IMR-90 (cell line): ENCODE measurements around the gene FBXW5. TPM values are rescaled to one million over a fixed set of nuclear protein-coding genes. Genes with fewer than 3 reads are reported as not detected.

Experiments used
- ATAC-seq: fragments of 200-7000 bp; cut with Tn5 transposase; 2 replicates; pipeline ENCODE4 v1.9.1; 2020; ENCODE audit warnings: low read depth, mild to moderate bottlenecking, moderate library complexity
- BruUV-seq: library from RNA; stranded (reverse); fragments of 400-500 nt; replicated peaks from 2 replicates; lab custom pipeline; 2021; lab: Mats Ljungman, UMichigan
- CTCF ChIA-PET: fragments of 300-600 bp; formaldehyde crosslinking; extraction: SDS; loops from one replicate; lab custom pipeline; 2021; ENCODE audit warnings: antibody characterized with exemption; lab: Yijun Ruan, JAX
- POLR2A ChIA-PET: fragments of 300-600 bp; sonication (Branson Sonifier 250); formaldehyde crosslinking; loops from one replicate; lab custom pipeline; 2022; ENCODE audit warnings: antibody characterized with exemption; ENCODE audit not compliant: unreplicated experiment; lab: Charles Lee
- DNase-seq: peaks from one replicate; pipeline ENCODE4 v3.0.0; 2013
- H2AFZ ChIP-seq: replicated peaks from 2 replicates; pipeline ENCODE3; 2013; ENCODE audit warnings: low read length, mild to moderate bottlenecking; ENCODE audit not compliant: poor library complexity
- H2AK5ac ChIP-seq: 2 replicates; pipeline ENCODE4 v1.6.1; 2013; ENCODE audit warnings: low read depth, low read length, inconsistent platforms
- H2AK9ac ChIP-seq: replicated peaks from 2 replicates; pipeline ENCODE3; 2013; ENCODE audit warnings: mild to moderate bottlenecking, low read depth, low read length, moderate library complexity; ENCODE audit not compliant: poor library complexity
- H2BK120ac ChIP-seq: 2 replicates; pipeline ENCODE4 v1.6.1; 2013; ENCODE audit warnings: low read depth, low read length, inconsistent platforms
- H2BK15ac ChIP-seq: 3 replicates; pipeline ENCODE4 v1.6.1; 2013; ENCODE audit warnings: low read depth, low read length, inconsistent platforms
- H2BK20ac ChIP-seq: 2 replicates; pipeline ENCODE4 v1.6.1; 2013; ENCODE audit warnings: low read depth, mild to moderate bottlenecking, inconsistent platforms, low read length, moderate library complexity
- H2BK5ac ChIP-seq: 2 replicates; pipeline ENCODE4 v1.6.1; 2013; ENCODE audit warnings: mild to moderate bottlenecking, low read depth, low read length, inconsistent platforms; ENCODE audit not compliant: poor library complexity, severe bottlenecking
- H3K14ac ChIP-seq: replicated peaks from 2 replicates; pipeline ENCODE4 v1.6.1; 2013; ENCODE audit warnings: low read depth, low read length, inconsistent platforms
- H3K18ac ChIP-seq: 2 replicates; pipeline ENCODE4 v1.6.1; 2013; ENCODE audit warnings: low read depth, low read length, control low read depth
- H3K23ac ChIP-seq: 2 replicates; pipeline ENCODE4 v1.6.1; 2013; ENCODE audit warnings: low read depth, low read length, inconsistent platforms
- H3K27ac ChIP-seq: 2 replicates; pipeline ENCODE4 v1.5.1; 2013; ENCODE audit warnings: mild to moderate bottlenecking, control low read depth, low read length; ENCODE audit not compliant: insufficient read depth
- H3K27me3 ChIP-seq: 2 replicates; pipeline ENCODE4 v1.6.1; 2013; ENCODE audit warnings: low read length; ENCODE audit not compliant: control insufficient read depth, insufficient read depth
- H3K36me3 ChIP-seq: 2 replicates; pipeline ENCODE4 v1.6.1; 2013; ENCODE audit warnings: low read length, mixed read lengths; ENCODE audit not compliant: control insufficient read depth, insufficient read depth
- H3K4ac ChIP-seq: 2 replicates; pipeline ENCODE4 v1.6.1; 2013; ENCODE audit warnings: low read depth, low read length, inconsistent platforms
- H3K4me1 ChIP-seq: 2 replicates; pipeline ENCODE4 v1.6.1; 2013; ENCODE audit warnings: low read length, mixed read lengths; ENCODE audit not compliant: control insufficient read depth, insufficient read depth
- H3K4me2 ChIP-seq: 2 replicates; pipeline ENCODE4 v1.6.1; 2013; ENCODE audit warnings: low read depth, mild to moderate bottlenecking, control low read depth, low read length, moderate library complexity
- H3K4me3 ChIP-seq: 2 replicates; pipeline ENCODE4 v1.5.1; 2013; ENCODE audit warnings: low read depth, mild to moderate bottlenecking, control low read depth, low read length, moderate library complexity; ENCODE audit not compliant: insufficient read depth
- H3K56ac ChIP-seq: 2 replicates; pipeline ENCODE4 v1.6.1; 2013; ENCODE audit warnings: low read length, inconsistent platforms; ENCODE audit not compliant: insufficient read depth; ENCODE audit errors: extremely low read depth
- H3K79me1 ChIP-seq, 2 experiments: 2 replicates each; pipeline ENCODE4 v1.6.1; 2013; ENCODE audit warnings: low read length in 2 of 2, inconsistent platforms in 1 of 2, low read depth in 1 of 2
- H3K9ac ChIP-seq: 2 replicates; pipeline ENCODE4 v1.6.1; 2013; ENCODE audit warnings: low read depth, low read length, control low read depth
- H3K9me1 ChIP-seq: 2 replicates; pipeline ENCODE4 v1.6.1; 2013; ENCODE audit warnings: low read length, inconsistent platforms; ENCODE audit not compliant: insufficient read depth
- H3K9me3 ChIP-seq: 2 replicates; pipeline ENCODE4 v1.6.1; 2013; ENCODE audit warnings: low read length; ENCODE audit not compliant: control insufficient read depth, insufficient read depth
- H4K20me1 ChIP-seq: 2 replicates; pipeline ENCODE4 v1.6.1; 2013; ENCODE audit warnings: low read length, inconsistent platforms; ENCODE audit not compliant: insufficient read depth
- H4K5ac ChIP-seq: 2 replicates; pipeline ENCODE4 v1.6.1; 2013; ENCODE audit warnings: mild to moderate bottlenecking, low read depth, low read length, control low read depth
- H4K8ac ChIP-seq, 2 experiments: 2 replicates each; pipeline ENCODE4 v1.6.1; 2013; ENCODE audit warnings: low read depth in 2 of 2, low read length in 2 of 2, control low read depth in 1 of 2, inconsistent platforms in 1 of 2
- H4K91ac ChIP-seq: 2 replicates; pipeline ENCODE4 v1.6.1; 2013; ENCODE audit warnings: low read depth, low read length, inconsistent platforms; ENCODE audit not compliant: insufficient read depth
- FOS ChIP-seq: fragments of 150-350 bp; IDR thresholded peaks from 2 replicates; pipeline ENCODE4 v1.6.1; 2016; ENCODE audit warnings: low read depth, low read length
- RAD21 ChIP-seq: IDR thresholded peaks from 2 replicates; pipeline ENCODE4 v1.6.1; 2012; ENCODE audit warnings: low read length, improper control_type of control experiment
- RCOR1 ChIP-seq: IDR thresholded peaks from 2 replicates; pipeline ENCODE4 v1.6.1; 2012; ENCODE audit warnings: mild to moderate bottlenecking, low read length, improper control_type of control experiment; ENCODE audit not compliant: insufficient replicate concordance
- WGBS, 2 experiments: methylation state at CpG; one replicate each; pipeline versions ENCODE4 v1.1.5 to v1.1.7; 2013; ENCODE audit warnings: missing lambda C conversion rate in 2 of 2; ENCODE audit not compliant: insufficient read length in 1 of 2; ENCODE audit errors: extremely low coverage in 2 of 2; 5-methylcytosine and 5-hydroxymethylcytosine counted together
- dilution Hi-C: fragments of 300-500 bp; cut with HindIII; formaldehyde crosslinking; loops from one replicate; pipeline ENCODE4 v1.14.3; 2018; ENCODE audit warnings: low sequenced_read_pairs; ENCODE audit not compliant: unreplicated experiment
- in situ Hi-C: fragments of 300-500 bp; cut with MboI; formaldehyde crosslinking; loops from 3 replicates; pipeline ENCODE4 v1.14.3; 2019; ENCODE audit warnings: low sequenced_read_pairs, inconsistent platforms, mixed read lengths
- intact Hi-C: fragments of 100-400 bp; cut with micrococcal nuclease; formaldehyde crosslinking; loops from 2 replicates; pipeline ENCODE4 v1.10.0; 2022
- polyA plus RNA-seq, 3 experiments: library from polyadenylated mRNA; depleted of rRNA; stranded (reverse); fragments of >200 nt; gene quantifications; 2 replicates each; pipeline ENCODE4 v1.2.3, GENCODE V29; 2012; ENCODE audit warnings: low replicate concordance in 1 of 3
- total RNA-seq: library from RNA; depleted of rRNA; stranded (reverse); fragments of >200 nt; gene quantifications from 2 replicates; pipeline ENCODE4 v1.2.3, GENCODE V29; 2012
- TF ChIP-seq, protein P1 (sequence below): fragments of 150-350 bp; IDR thresholded peaks from 2 replicates; pipeline ENCODE4 v1.6.1; 2017; ENCODE audit warnings: mild to moderate bottlenecking, antibody characterized with exemption, low read length, low read depth

Gene FBXW5
- total and polyA plus RNA-seq, 2 of the 4 experiments (the other 2 are of a cell fraction), result 65.1 to 80.2 TPM

DNA sequence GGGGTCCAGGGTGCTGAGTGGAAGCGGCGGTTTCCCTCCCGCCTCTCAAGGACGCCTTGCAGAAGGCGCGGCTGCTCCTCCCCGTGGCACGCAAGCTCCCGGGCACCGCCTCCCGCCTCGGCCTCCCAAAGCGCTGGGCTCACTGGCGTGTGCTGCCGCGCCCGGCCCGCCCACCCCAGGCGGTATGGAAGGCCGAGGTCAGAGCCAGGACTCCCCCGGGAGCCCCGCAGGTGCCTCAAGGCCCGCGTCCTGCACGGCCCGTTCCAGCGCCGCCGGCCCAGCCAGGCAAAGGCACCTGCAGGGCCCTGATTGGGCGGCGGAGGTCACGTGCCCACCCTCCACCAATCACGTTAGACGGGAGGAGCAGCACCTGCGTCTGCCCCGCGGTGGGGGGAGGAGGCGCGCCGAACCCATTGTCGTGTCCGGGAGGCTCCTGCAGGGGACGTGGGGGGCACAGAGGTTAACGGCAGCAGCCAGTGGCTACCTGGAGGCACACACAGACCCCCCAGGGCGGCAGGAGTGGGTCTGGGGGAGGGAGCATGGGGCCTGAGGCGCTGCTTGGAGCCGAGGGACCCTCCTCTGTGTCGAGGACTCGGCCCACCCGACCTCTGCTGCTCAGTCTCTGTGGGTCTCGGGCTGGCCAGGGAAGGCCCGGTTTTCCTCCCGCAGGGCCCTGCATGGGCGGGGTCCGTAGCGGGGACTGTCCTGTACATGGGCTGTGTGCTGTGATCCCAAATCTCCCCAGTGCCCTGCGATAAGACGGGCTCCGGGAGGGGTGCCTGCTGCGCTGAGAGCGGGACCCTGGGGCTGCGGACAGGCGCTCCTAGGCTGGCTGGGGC lies 5.5 kb upstream of the FBXW5 start:
- in situ Hi-C loops (no loop called here), dilution Hi-C loops (no loop called here), intact Hi-C loops (no loop called here)
- H3K27me3 ChIP-seq, result peaks cover 9% of the 10 kb centered on the region; the same call in 1 of the 2 replicates
- H4K91ac ChIP-seq, result no peak overlapping the region; the same call in 1 of the 2 replicates
- no peak overlapping the region for H3K4ac ChIP-seq
- H4K5ac ChIP-seq, result no peak overlapping the region; the same call in 1 of the 2 replicates
- H3K9me1 ChIP-seq, result peaks cover 1% of the 10 kb centered on the region; the same call in 1 of the 2 replicates
- peak overlapping the region; percentile 82 for H3K4me2 ChIP-seq
- H4K8ac ChIP-seq, result peak overlapping the region; percentile 45 to 87; a peak in 3 of 4 replicates
- H2AK9ac ChIP-seq, result peak overlapping the region; percentile 59
- H2BK120ac ChIP-seq, result no peak overlapping the region
- ChIA-PET CTCF (no interaction called here), POLR2A (no interaction called here)
- no peaks in the 10 kb centered on the region for H4K20me1 ChIP-seq
- no peaks in the 10 kb centered on the region; the same call in 1 of the 2 replicates for H3K4me1 ChIP-seq
- 2% methylated on average over 22 of the region's 63 CpGs; no CpG with 5 or more reads in 1 of the 2 experiments for WGBS, 2 experiments
- peak; percentile 73 for DNase-seq
- peak overlapping the region; percentile 40 for H3K4me3 ChIP-seq
- H3K23ac ChIP-seq, result no peak overlapping the region
- no peak overlapping the region for H3K56ac ChIP-seq
- H2BK20ac ChIP-seq, result no peak overlapping the region
- no peak overlapping the region for H2BK15ac ChIP-seq
- peak; percentile 68 for TF ChIP-seq FOS
- TF ChIP-seq, protein P1, sequence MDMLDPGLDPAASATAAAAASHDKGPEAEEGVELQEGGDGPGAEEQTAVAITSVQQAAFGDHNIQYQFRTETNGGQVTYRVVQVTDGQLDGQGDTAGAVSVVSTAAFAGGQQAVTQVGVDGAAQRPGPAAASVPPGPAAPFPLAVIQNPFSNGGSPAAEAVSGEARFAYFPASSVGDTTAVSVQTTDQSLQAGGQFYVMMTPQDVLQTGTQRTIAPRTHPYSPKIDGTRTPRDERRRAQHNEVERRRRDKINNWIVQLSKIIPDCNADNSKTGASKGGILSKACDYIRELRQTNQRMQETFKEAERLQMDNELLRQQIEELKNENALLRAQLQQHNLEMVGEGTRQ, result peak; percentile 98
- TF ChIP-seq RCOR1, result peak; percentile 31
- TF ChIP-seq RAD21, result no peak
- H3K79me1 ChIP-seq, result peaks cover 0 to 2% of the 10 kb centered on the region in 2 experiments; a peak in 1 of 4 replicates
- no peak overlapping the region for H3K18ac ChIP-seq
- no peak overlapping the region for H2AK5ac ChIP-seq
- peak overlapping the region; percentile 98 for H2AFZ ChIP-seq
- no peaks in the 10 kb centered on the region for H3K9me3 ChIP-seq
- no peak overlapping the region for H3K14ac ChIP-seq
- ATAC-seq, result peak; percentile 91
- no peak overlapping the region; the same call in 1 of the 2 replicates for H3K27ac ChIP-seq
- no TSS peak for BruUV-seq
- peak overlapping the region; percentile 1; the same call in 1 of the 2 replicates for H3K9ac ChIP-seq
- no peaks in the 10 kb centered on the region for H3K36me3 ChIP-seq
- no peak overlapping the region for H2BK5ac ChIP-seq
